Naive thymus-derived CD4-positive, alpha-beta T cell (primary cell): Measurements from ENCODE around the gene NOL9. TPM values are rescaled to one million over a fixed set of nuclear protein-coding genes. Genes with fewer than 3 reads are reported as not detected.

Source experiments
- ATAC-seq: fragments of 150-1000 bp; cut with Tn5 transposase; 2 replicates; pipeline ENCODE4 v1.10.0; 2021; ENCODE audit warnings: mild to moderate bottlenecking, moderate library complexity
- CTCF ChIA-PET: fragments of 350-600 bp; sonication (Branson Sonifier 250); formaldehyde crosslinking; loops from one replicate; lab custom pipeline; 2021; ENCODE audit warnings: antibody characterized with exemption; lab: Charles Lee
- POLR2A ChIA-PET: fragments of 350-600 bp; sonication (Branson Sonifier 250); formaldehyde crosslinking; loops from one replicate; lab custom pipeline; 2021; ENCODE audit warnings: antibody characterized with exemption, inconsistent platforms; lab: Charles Lee
- DNase-seq, 9 donors: peaks; one replicate each; pipeline versions ENCODE4 v3.0.0 to v3.0.0-alpha.2; 2020 to 2022; ENCODE audit warnings: mixed read lengths in 1 of 9
- H3K27ac ChIP-seq: one replicate; pipeline ENCODE4 v1.7.0; 2013; ENCODE audit warnings: mild to moderate bottlenecking, low read depth, low read length, moderate library complexity
- H3K27me3 ChIP-seq, 2 donors: one replicate each; pipeline ENCODE4 v1.7.0; 2013; ENCODE audit warnings: low read length in 2 of 2, mild to moderate bottlenecking in 2 of 2, moderate library complexity in 2 of 2; ENCODE audit not compliant: control insufficient read depth in 2 of 2, insufficient read depth in 2 of 2
- H3K36me3 ChIP-seq, 3 experiments: 1 replicate in 2 of 3; 2 replicates in 1 of 3; pipeline ENCODE4 v1.7.0; 2013; ENCODE audit warnings: low read length in 3 of 3, mild to moderate bottlenecking in 3 of 3, moderate library complexity in 1 of 3; ENCODE audit not compliant: insufficient read depth in 3 of 3, control insufficient read depth in 2 of 3
- H3K4me1 ChIP-seq, 2 donors: one replicate each; pipeline ENCODE4 v1.7.0; 2013; ENCODE audit warnings: low read length in 2 of 2, mild to moderate bottlenecking in 2 of 2, moderate library complexity in 1 of 2; ENCODE audit not compliant: control insufficient read depth in 2 of 2, insufficient read depth in 2 of 2
- H3K4me3 ChIP-seq: 2 replicates; pipeline ENCODE4 v1.7.0; 2013; ENCODE audit warnings: mild to moderate bottlenecking, low read length
- H3K9me3 ChIP-seq, 3 experiments: 1 replicate in 2 of 3; 2 replicates in 1 of 3; pipeline ENCODE4 v1.7.0; 2013; ENCODE audit warnings: low read length in 3 of 3; ENCODE audit not compliant: control insufficient read depth in 2 of 3
- H3K27ac Mint-ChIP-seq, 9 donors: one replicate each; pipeline ENCODE4 v1.8.0; 2020 to 2022; ENCODE audit warnings: mixed read lengths in 9 of 9, mild to moderate bottlenecking in 8 of 9, moderate library complexity in 5 of 9, inconsistent platforms in 2 of 9
- H3K27me3 Mint-ChIP-seq, 5 donors: one replicate each; pipeline ENCODE4 v1.8.0; 2021 to 2022; ENCODE audit warnings: mixed read lengths in 5 of 5, mild to moderate bottlenecking in 1 of 5
- H3K36me3 Mint-ChIP-seq, 5 donors: one replicate each; pipeline ENCODE4 v1.8.0; 2020 to 2022; ENCODE audit warnings: mixed read lengths in 5 of 5, mild to moderate bottlenecking in 3 of 5, inconsistent platforms in 1 of 5
- H3K4me1 Mint-ChIP-seq, 7 donors: one replicate each; pipeline ENCODE4 v1.8.0; 2020 to 2022; ENCODE audit warnings: mixed read lengths in 7 of 7, mild to moderate bottlenecking in 3 of 7, inconsistent platforms in 1 of 7
- H3K4me3 Mint-ChIP-seq, 10 donors: one replicate each; pipeline ENCODE4 v1.8.0; 2020 to 2022; ENCODE audit warnings: mild to moderate bottlenecking in 10 of 10, mixed read lengths in 10 of 10, moderate library complexity in 6 of 10, inconsistent platforms in 2 of 10
- H3K9me3 Mint-ChIP-seq, 11 donors: one replicate each; pipeline ENCODE4 v1.8.0; 2020 to 2022; ENCODE audit warnings: mixed read lengths in 11 of 11, mild to moderate bottlenecking in 4 of 11, inconsistent platforms in 1 of 11, moderate library complexity in 1 of 11
- intact Hi-C, 2 donors: fragments of 100-400 bp; cut with micrococcal nuclease; formaldehyde crosslinking; loops; one replicate each; pipeline ENCODE4 v1.15.1; 2023
- polyA plus RNA-seq, 2 donors: library from polyadenylated mRNA; unstranded; fragments of 300-500 nt; fragmentation: Illumina TruSeq; gene quantifications; one replicate each; pipeline ENCODE4 v1.2.3, GENCODE V29; 2021
- total RNA-seq, 6 experiments: library from RNA in 5 of 6; stranded (reverse) in 5 of 6; gene quantifications; 1 replicate in 5 of 6; 2 replicates in 1 of 6; pipeline ENCODE4 v1.2.3 and lab custom pipeline; 2021 to 2026

The NOL9 gene
- total and polyA plus RNA-seq, 7 experiments from 2014 or later = 13.4 to 80.6 (median 57.4) TPM

GRCh38 chr1:6471970-6472368 lies 82.3 kb downstream of the NOL9 start:
- no peak overlapping the region for H3K27ac ChIP-seq
- Mint-ChIP-seq H3K27ac (no peak overlapping the region), H3K27me3 (no peaks in the 10 kb centered on the region), H3K9me3 (no peaks in the 10 kb centered on the region), H3K4me3 (peak overlapping the region in 1 of 10 donors; percentile 14), H3K36me3 (no peaks in the 10 kb centered on the region), H3K4me1 (peaks cover 0 to 8% (median 5%) of the 10 kb centered on the region in 7 donors)
- intact Hi-C loops = no loop called here
- ATAC-seq (no peak), DNase-seq (no peak)
- H3K36me3 ChIP-seq = no peaks in the 10 kb centered on the region
- no peak overlapping the region for H3K4me3 ChIP-seq
- CTCF ChIA-PET = interaction anchor here (0.7 to 2.1 kb wide), 4 partner anchors 17 to 175 kb away, joined by 3 to 15 read pairs (median 4); no protein-coding TSS in a partner anchor
- no peaks in the 10 kb centered on the region for H3K9me3 ChIP-seq
- peaks cover 0 to 6% of the 10 kb centered on the region in 2 donors for H3K4me1 ChIP-seq
- no peaks in the 10 kb centered on the region for H3K27me3 ChIP-seq
- POLR2A ChIA-PET = interaction anchor here (1.0 to 1.4 kb wide), 3 partner anchors 10 to 13 kb away, joined by 3 to 4 read pairs (median 3); no protein-coding TSS in a partner anchor

Other genes starting within 250 kb of the NOL9 start
- 10 to 100 TPM in 1 of 5 experiments, 1 to 10 TPM in 4; 2.5 to 75.6 (median 3.4) TPM for gene ACOT7, start 160.7 kb downstream of the NOL9 start, total RNA-seq
- gene ACOT7, start 160.7 kb downstream of the NOL9 start, polyA plus RNA-seq = 1 to 10 TPM; 4.9 to 6.2 TPM
- under 1 TPM in 1 of 5 experiments, not detected in 4; 0.56 TPM for gene HES2, start 134.6 kb downstream of the NOL9 start, total RNA-seq
- gene HES2, start 134.6 kb downstream of the NOL9 start, polyA plus RNA-seq = not detected
- 1 to 10 TPM in 4 of 5 experiments, under 1 TPM in 1; 0.85 to 2.9 (median 2.3) TPM for gene ESPN, start 129.7 kb downstream of the NOL9 start, total RNA-seq
- under 1 TPM; 0.40 to 0.60 TPM for gene ESPN, start 129.7 kb downstream of the NOL9 start, polyA plus RNA-seq
- gene TNFRSF25, start 88.3 kb downstream of the NOL9 start, total RNA-seq = 100 to 1,000 TPM; 151 to 352 (median 179) TPM
- gene TNFRSF25, start 88.3 kb downstream of the NOL9 start, polyA plus RNA-seq = 10 to 100 TPM; 17.3 to 40.5 TPM
- gene PLEKHG5, start 62.8 kb downstream of the NOL9 start, total RNA-seq = 10 to 100 TPM in 3 of 5 experiments, 1 to 10 TPM in 2; 2.2 to 15.6 (median 11.7) TPM
- gene PLEKHG5, start 62.8 kb downstream of the NOL9 start, polyA plus RNA-seq = 1 to 10 TPM in 1 of 2 donors, not detected in 1; 2.0 TPM
- not detected for gene TAS1R1, start 794 bp upstream of the NOL9 start, total RNA-seq
- gene TAS1R1, start 794 bp upstream of the NOL9 start, polyA plus RNA-seq = not detected
- gene ZBTB48, start 25.5 kb upstream of the NOL9 start, total RNA-seq = 10 to 100 TPM; 39.1 to 70.4 (median 62.2) TPM
- 10 to 100 TPM; 18.5 to 27.9 TPM for gene ZBTB48, start 25.5 kb upstream of the NOL9 start, polyA plus RNA-seq
- gene KLHL21, start 48.4 kb upstream of the NOL9 start, total RNA-seq = 10 to 100 TPM; 25.2 to 58.1 (median 33.0) TPM
- gene KLHL21, start 48.4 kb upstream of the NOL9 start, polyA plus RNA-seq = 10 to 100 TPM; 17.2 to 31.1 TPM
- 10 to 100 TPM in 3 of 5 experiments, 1 to 10 TPM in 2; 7.7 to 14.3 (median 12.2) TPM for gene PHF13, start 59.2 kb upstream of the NOL9 start, total RNA-seq
- 1 to 10 TPM; 4.4 to 6.3 TPM for gene PHF13, start 59.2 kb upstream of the NOL9 start, polyA plus RNA-seq
- 10 to 100 TPM; 14.1 to 30.5 (median 20.3) TPM for gene THAP3, start 70.4 kb upstream of the NOL9 start, total RNA-seq
- 10 to 100 TPM; 18.7 to 31.8 TPM for gene THAP3, start 70.4 kb upstream of the NOL9 start, polyA plus RNA-seq
- 10 to 100 TPM; 37.2 to 49.7 (median 44.0) TPM for gene DNAJC11, start 147.3 kb upstream of the NOL9 start, total RNA-seq
- 10 to 100 TPM; 19.2 to 22.3 TPM for gene DNAJC11, start 147.3 kb upstream of the NOL9 start, polyA plus RNA-seq
- 10 to 100 TPM; 38.1 to 45.2 (median 42.1) TPM for gene CAMTA1, start 230.9 kb upstream of the NOL9 start, total RNA-seq
- 10 to 100 TPM; 46.2 to 68.6 TPM for gene CAMTA1, start 230.9 kb upstream of the NOL9 start, polyA plus RNA-seq